ENCODE data around the gene XRCC4.

DNA sequence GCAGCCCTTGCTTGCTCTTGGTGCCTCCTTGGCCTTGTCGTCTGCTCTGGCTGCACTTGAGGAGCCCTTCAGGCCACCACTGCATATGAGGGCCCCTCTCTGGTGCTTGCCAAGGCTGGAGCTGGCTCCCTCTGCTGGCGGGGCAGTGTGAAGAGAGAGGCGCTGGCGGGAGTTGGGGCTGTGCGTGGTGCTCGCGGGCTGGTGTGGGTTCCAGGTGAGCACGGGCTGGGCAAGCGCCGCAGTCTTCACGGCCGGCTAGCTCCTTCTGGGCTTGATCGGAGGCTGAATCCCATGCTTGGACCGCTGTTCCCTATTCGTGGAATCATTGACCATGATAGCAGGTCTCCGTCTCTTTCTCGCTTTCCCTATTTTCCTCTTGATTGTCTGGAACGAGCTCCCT, 56.5 kb downstream of the XRCC4 start:
- TF ChIP-seq L3MBTL2 (conservative IDR thresholded peaks at IDR 0.05) = no peak
- no peak for TF ChIP-seq ZNF384 (IDR thresholded peaks at IDR 0.05)
- TF ChIP-seq BHLHE40 (IDR thresholded peaks at IDR 0.05; ENCODE audit: borderline replicate concordance) = no peak
- no peak for TF ChIP-seq ARNT (IDR thresholded peaks at IDR 0.05)
- TF ChIP-seq HDGF (IDR thresholded peaks at IDR 0.05; ENCODE audit: borderline replicate concordance) = no peak
- no peak for TF ChIP-seq FOXM1 (IDR thresholded peaks at IDR 0.05; ENCODE audit: borderline replicate concordance)
- TF ChIP-seq NFRKB (IDR thresholded peaks at IDR 0.05) = no peak
- TF ChIP-seq FOXA1 (IDR thresholded peaks at IDR 0.05) = no peak
- TF ChIP-seq SP1 (IDR thresholded peaks at IDR 0.05) = no peak
